ENCODE results near the gene MSRB2.
"Not testable (repeated sequence)": the region's sequence is repeated elsewhere in the genome, so short reads cannot be mapped to it uniquely, and the experiment has no call there.

Gene MSRB2

DNA sequence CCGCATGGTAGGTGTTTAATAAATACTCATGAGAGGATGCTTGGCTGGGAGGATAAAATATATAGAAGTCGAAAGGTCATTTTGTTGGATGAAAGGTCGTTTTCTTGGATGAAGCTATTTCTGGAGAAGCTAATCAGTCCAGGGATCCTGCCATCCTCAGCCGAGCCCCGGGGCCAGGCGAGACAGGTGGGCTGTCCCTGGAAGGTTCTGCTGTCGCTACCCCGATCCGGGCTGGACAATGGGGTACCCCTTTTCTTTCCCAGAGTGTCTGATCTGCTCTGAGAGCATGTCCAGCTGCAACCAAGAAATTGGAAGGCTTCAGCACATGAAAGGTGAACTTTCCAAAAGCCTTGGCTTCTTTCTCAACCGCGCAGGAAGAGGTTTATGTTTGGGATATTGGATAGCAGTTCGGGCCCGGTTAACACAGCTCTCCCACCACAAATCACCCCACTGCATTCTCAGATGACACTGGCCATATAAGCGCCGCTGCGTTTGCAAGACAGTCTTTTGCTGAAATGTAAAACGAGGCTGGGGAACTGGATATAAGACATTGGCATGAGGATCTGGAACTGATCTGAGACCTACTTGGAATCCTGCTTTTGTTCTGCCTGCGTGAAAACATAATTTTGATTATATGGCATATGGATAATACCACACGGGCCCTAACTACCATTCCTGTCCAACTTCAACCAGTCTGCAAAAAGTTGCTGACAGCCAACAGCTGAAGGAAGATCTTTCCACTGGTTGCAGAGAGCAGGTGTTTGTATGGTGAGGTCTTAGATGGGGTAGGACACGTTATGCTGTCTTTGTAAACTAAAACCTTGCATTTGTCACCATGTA is 31.2 kb upstream of the MSRB2 start:
- TF ChIP-seq CTCF (IDR thresholded peaks at IDR 0.05; ENCODE audit: low read length) (no peak), EZH2phosphoT487 (IDR thresholded peaks at IDR 0.05; ENCODE audit: low read length) (no peak), EZH2 (optimal IDR thresholded peaks at IDR 0.05; ENCODE audit: low read depth, low read length) (no peak)
- Histone ChIP-seq H3K36me3 (replicated peaks; ENCODE audit: insufficient read depth, low read length) (no peaks in the 10 kb centered on the region), H3K27ac (ENCODE audit: low read length) (no peak overlapping the region), H3K4me1 (ENCODE audit: low read length) (no peaks in the 10 kb centered on the region), H3K9me3 (replicated peaks; ENCODE audit: insufficient read depth, low read length) (no peaks in the 10 kb centered on the region), H3K4me3 (ENCODE audit: low read length) (no peak overlapping the region), H3K4me2 (ENCODE audit: low read depth, low read length) (no peak overlapping the region), H3K79me2 (ENCODE audit: low read length) (no peaks in the 10 kb centered on the region), H4K20me1 (ENCODE audit: insufficient read depth, low read length) (no peaks in the 10 kb centered on the region), H3K9ac (ENCODE audit: low read length) (no peak overlapping the region), H3K9me2 (replicated peaks; ENCODE audit: insufficient read depth, low read length) (no peaks in the 10 kb centered on the region), H3K27me3 (replicated peaks; ENCODE audit: insufficient read depth, low read length) (no peaks in the 10 kb centered on the region), H3F3A (ENCODE audit: insufficient read depth, low read length) (no peaks in the 10 kb centered on the region), H2AFZ (ENCODE audit: low read length) (no peak overlapping the region)
- no peak for DNase-seq

DNA sequence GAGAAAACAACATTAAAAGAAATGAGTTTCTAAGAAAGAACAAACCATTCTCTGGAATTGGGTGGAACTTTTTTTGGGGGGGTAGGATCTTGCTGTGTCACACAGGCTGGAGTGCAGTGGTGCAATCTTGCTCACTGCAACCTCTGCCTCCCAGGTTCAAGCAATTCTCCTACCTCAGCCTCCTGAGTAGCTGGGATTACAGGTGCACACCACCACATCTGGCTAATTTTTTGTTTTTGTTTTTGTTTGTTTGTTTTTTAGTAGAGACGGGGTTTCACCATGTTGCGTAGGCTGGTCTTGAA is 30.6 kb upstream of the MSRB2 start:
- H3F3A ChIP-seq (ENCODE audit: insufficient read depth, low read length); DNase-seq: not testable (repeated sequence)

GRCh38 chr10:23065181-23065948 is 30.0 kb upstream of the MSRB2 start:
- Histone ChIP-seq H4K20me1 (ENCODE audit: insufficient read depth, low read length) (no peaks in the 10 kb centered on the region), H3K9ac (ENCODE audit: low read length) (no peak overlapping the region), H3K79me2 (ENCODE audit: low read length) (no peaks in the 10 kb centered on the region), H3K4me2 (ENCODE audit: low read depth, low read length) (no peak overlapping the region), H3K27ac (ENCODE audit: low read length) (no peak overlapping the region), H3K9me3 (replicated peaks; ENCODE audit: insufficient read depth, low read length) (no peaks in the 10 kb centered on the region), H3F3A (ENCODE audit: insufficient read depth, low read length) (no peaks in the 10 kb centered on the region), H3K27me3 (replicated peaks; ENCODE audit: insufficient read depth, low read length) (no peaks in the 10 kb centered on the region), H3K4me1 (ENCODE audit: low read length) (no peaks in the 10 kb centered on the region), H3K9me2 (replicated peaks; ENCODE audit: insufficient read depth, low read length) (no peaks in the 10 kb centered on the region), H2AFZ (ENCODE audit: low read length) (no peak overlapping the region), H3K4me3 (ENCODE audit: low read length) (no peak overlapping the region), H3K36me3 (replicated peaks; ENCODE audit: insufficient read depth, low read length) (no peaks in the 10 kb centered on the region)
- no peak for DNase-seq
- no peak for TF ChIP-seq EZH2 (optimal IDR thresholded peaks at IDR 0.05; ENCODE audit: low read depth, low read length)
- no peak for TF ChIP-seq CTCF (IDR thresholded peaks at IDR 0.05; ENCODE audit: low read length)
- no peak for TF ChIP-seq EZH2phosphoT487 (IDR thresholded peaks at IDR 0.05; ENCODE audit: low read length)

More for the DNA sequence above, 30.6 kb upstream of the MSRB2 start:
- H3K27me3 ChIP-seq (replicated peaks; ENCODE audit: insufficient read depth, low read length); H3K4me3 ChIP-seq (ENCODE audit: low read length); H3K27ac ChIP-seq (ENCODE audit: low read length); H2AFZ ChIP-seq (ENCODE audit: low read length); H3K9me2 ChIP-seq (replicated peaks; ENCODE audit: insufficient read depth, low read length); H3K9ac ChIP-seq (ENCODE audit: low read length); H3K36me3 ChIP-seq (replicated peaks; ENCODE audit: insufficient read depth, low read length); H3K79me2 ChIP-seq (ENCODE audit: low read length); H3K4me1 ChIP-seq (ENCODE audit: low read length); H3K4me2 ChIP-seq (ENCODE audit: low read depth, low read length); H3K9me3 ChIP-seq (replicated peaks; ENCODE audit: insufficient read depth, low read length); H4K20me1 ChIP-seq (ENCODE audit: insufficient read depth, low read length): not testable (repeated sequence)

GRCh38 chr10:23067337-23067736 is 28.0 kb upstream of the MSRB2 start:
- Histone ChIP-seq H3K4me2 (ENCODE audit: low read depth, low read length) (no peak overlapping the region), H3K9ac (ENCODE audit: low read length) (no peak overlapping the region), H3K4me1 (ENCODE audit: low read length) (no peaks in the 10 kb centered on the region), H3K27ac (ENCODE audit: low read length) (no peak overlapping the region), H4K20me1 (ENCODE audit: insufficient read depth, low read length) (no peaks in the 10 kb centered on the region), H3K4me3 (ENCODE audit: low read length) (no peak overlapping the region), H3K27me3 (replicated peaks; ENCODE audit: insufficient read depth, low read length) (no peaks in the 10 kb centered on the region), H3K9me3 (replicated peaks; ENCODE audit: insufficient read depth, low read length) (no peaks in the 10 kb centered on the region), H2AFZ (ENCODE audit: low read length) (no peak overlapping the region), H3K9me2 (replicated peaks; ENCODE audit: insufficient read depth, low read length) (no peaks in the 10 kb centered on the region), H3K36me3 (replicated peaks; ENCODE audit: insufficient read depth, low read length) (no peaks in the 10 kb centered on the region), H3F3A (ENCODE audit: insufficient read depth, low read length) (no peaks in the 10 kb centered on the region), H3K79me2 (ENCODE audit: low read length) (no peaks in the 10 kb centered on the region)
- no peak for TF ChIP-seq EZH2phosphoT487 (IDR thresholded peaks at IDR 0.05; ENCODE audit: low read length)
- no peak for TF ChIP-seq EZH2 (optimal IDR thresholded peaks at IDR 0.05; ENCODE audit: low read depth, low read length)
- TF ChIP-seq CTCF (IDR thresholded peaks at IDR 0.05; ENCODE audit: low read length) = no peak
- no peak for DNase-seq

Measured in MM.1S (cell line).